Tibial nerve (tissue), 4 donors: ENCODE results near the gene MXD3.

Experiments
- CTCF ChIP-seq, 5 experiments: fragments of 200-600 bp in 3 of 5; fragments of 450-650 bp in 2 of 5; sonication (generic) in 3 of 5; IDR thresholded peaks; one replicate each; pipeline ENCODE4 v1.5.1; 2016 to 2019; ENCODE audit warnings: antibody characterized with exemption in 5 of 5, mild to moderate bottlenecking in 3 of 5, moderate library complexity in 2 of 5
- EP300 ChIP-seq, 2 donors: sonication (generic); formaldehyde crosslinking; IDR thresholded peaks; one replicate each; pipeline ENCODE4 v1.6.1; 2017; ENCODE audit warnings: antibody characterized with exemption in 2 of 2, mild to moderate bottlenecking in 1 of 2
- POLR2A ChIP-seq, 2 donors: fragments of 450-650 bp; IDR thresholded peaks; one replicate each; pipeline ENCODE4 v1.6.1; 2017; ENCODE audit warnings: antibody characterized with exemption in 2 of 2, mild to moderate bottlenecking in 2 of 2, moderate library complexity in 2 of 2

- TF ChIP-seq CTCF (IDR thresholded peaks at IDR 0.05) = no peak
- TF ChIP-seq EP300 (IDR thresholded peaks at IDR 0.05) = no peak
- no peak for TF ChIP-seq POLR2A (IDR thresholded peaks at IDR 0.05)
These were observed 19.5 kb upstream of the MXD3 start for GRCh38 chr5:177330991-177331842.
